Transverse colon (tissue), 4 donors: ENCODE results near the gene EIF5AL1. TPM values are rescaled to one million over a fixed set of nuclear protein-coding genes. Genes with fewer than 3 reads are reported as not detected.

Experiments
- DNase-seq: peaks from one replicate; pipeline ENCODE4 v3.0.0-alpha.2; 2019
- H3K27ac ChIP-seq, 4 donors: fragments of 200-600 bp; sonication (generic); 2 replicates each; pipeline ENCODE4 v1.5.1; 2016 to 2018; ENCODE audit warnings: inconsistent platforms in 4 of 4
- H3K27me3 ChIP-seq: fragments of 200-600 bp; sonication (generic); 2 replicates; pipeline ENCODE4 v1.5.1; 2017; ENCODE audit warnings: inconsistent platforms
- H3K36me3 ChIP-seq, 4 donors: fragments of 200-600 bp; sonication (generic); 2 replicates each; pipeline ENCODE4 v1.5.1; 2017 to 2019; ENCODE audit warnings: inconsistent platforms in 4 of 4
- H3K4me1 ChIP-seq, 4 donors: fragments of 200-600 bp; sonication (generic); 2 replicates each; pipeline ENCODE4 v1.5.1; 2017 to 2020; ENCODE audit warnings: inconsistent platforms in 4 of 4
- H3K4me3 ChIP-seq, 4 donors: fragments of 200-600 bp; sonication (generic); 1 replicate in 1 of 4; 2 replicates in 3 of 4; pipeline versions ENCODE4 v1.5.1 to v1.6.1; 2017 to 2019; ENCODE audit warnings: inconsistent platforms in 4 of 4
- H3K9me3 ChIP-seq, 2 donors: fragments of 200-600 bp; sonication (generic); 2 replicates each; pipeline ENCODE4 v1.5.1; 2017 to 2019; ENCODE audit warnings: inconsistent platforms in 2 of 2
- EP300 ChIP-seq: sonication (generic); formaldehyde crosslinking; IDR thresholded peaks from one replicate; pipeline ENCODE4 v1.6.1; 2017; ENCODE audit warnings: antibody characterized with exemption, low read depth
- POLR2A ChIP-seq: fragments of 450-650 bp; IDR thresholded peaks from one replicate; pipeline ENCODE4 v1.6.1; 2016; ENCODE audit warnings: antibody characterized with exemption, mild to moderate bottlenecking, moderate library complexity
- POLR2AphosphoS5 ChIP-seq, 3 donors: sonication (generic); formaldehyde crosslinking; IDR thresholded peaks; one replicate each; pipeline ENCODE4 v1.6.1; 2016; ENCODE audit warnings: antibody characterized with exemption in 3 of 3
- WGBS, 2 donors: methylation state at CpG; one replicate each; pipeline ENCODE4 v1.1.5; 2018; ENCODE audit warnings: low coverage in 1 of 2; 5-methylcytosine and 5-hydroxymethylcytosine counted together
- in situ Hi-C, 4 donors: fragments of 200-750 bp; cut with MboI; loops; one replicate each; pipeline versions ENCODE4 v1.15.0 to v1.15.1; 2017; ENCODE audit warnings: low sequenced_read_pairs in 3 of 4, low pct_ligation_motif_present in 1 of 4, low pct_unique_long_range_greater_than_20kb in 1 of 4
- intact Hi-C: fragments of 100-400 bp; cut with DNase I; formaldehyde crosslinking; loops from one replicate; pipeline ENCODE4 v1.15.1; 2023; ENCODE audit warnings: low total_unique reads
- total RNA-seq, 4 donors: library from RNA; depleted of rRNA; stranded (reverse); fragments of >200 nt; gene quantifications; one replicate each; pipeline ENCODE4 v1.1.0, GENCODE V29; 2016
- TF ChIP-seq, protein P1 (sequence below), 5 experiments: fragments of 200-600 bp in 3 of 5; fragments of 450-650 bp in 2 of 5; sonication (generic) in 3 of 5; IDR thresholded peaks; 1 replicate in 2 of 5; 2 replicates in 3 of 5; pipeline ENCODE4 v1.5.1; 2016 to 2017; ENCODE audit warnings: antibody characterized with exemption in 5 of 5, inconsistent platforms in 3 of 5, mild to moderate bottlenecking in 2 of 5, moderate library complexity in 1 of 5

The EIF5AL1 gene
- total RNA-seq, 4 donors from 2014 or later = 0.16 to 0.27 TPM; not detected in 2

DNA sequence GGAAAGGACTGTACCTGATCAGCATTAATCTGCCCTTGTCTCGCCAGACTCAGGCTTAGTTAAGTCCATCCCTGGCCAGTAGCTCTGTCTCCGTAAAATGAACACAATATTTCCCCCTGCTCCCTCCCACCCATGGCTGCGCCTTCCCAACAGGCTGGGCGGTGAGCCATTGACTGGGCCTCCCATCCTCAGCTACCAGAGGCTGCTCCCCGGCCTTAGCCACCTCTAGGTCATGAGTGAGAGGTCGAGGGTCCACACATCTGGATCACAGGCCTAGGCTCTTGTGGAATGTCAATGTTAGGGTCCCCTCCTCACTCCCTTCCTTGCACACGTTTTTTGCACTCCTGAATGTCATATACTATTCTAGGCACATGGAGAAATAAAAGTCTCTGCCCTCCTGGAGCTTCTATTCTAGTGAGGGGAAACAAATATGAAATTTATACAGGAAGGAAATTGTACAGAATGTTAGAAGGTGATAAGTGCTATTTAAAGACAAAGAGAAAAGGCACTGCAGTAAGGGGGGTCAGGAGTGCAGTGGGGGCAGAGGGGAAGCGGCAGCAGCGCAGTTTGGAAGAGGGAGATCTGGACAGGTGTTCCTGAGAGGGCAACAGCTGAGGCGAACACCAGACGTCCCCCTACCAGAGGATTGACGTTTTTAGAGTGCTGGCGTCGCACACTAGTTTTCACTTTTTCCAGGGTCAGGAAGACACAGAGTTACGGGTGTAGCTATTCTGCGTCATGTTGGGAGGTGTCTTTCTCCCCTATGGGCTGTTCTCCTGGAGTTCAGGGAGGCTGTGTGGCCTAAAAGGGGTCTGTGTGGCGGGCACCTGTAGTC lies 17.2 kb upstream of the EIF5AL1 start:
- Histone ChIP-seq H3K27ac (no peak overlapping the region), H3K36me3 (no peaks in the 10 kb centered on the region), H3K4me1 (peaks cover 0 to 5% (median 0%) of the 10 kb centered on the region in 4 donors), H3K4me3 (no peak overlapping the region), H3K27me3 (no peaks in the 10 kb centered on the region), H3K9me3 (no peaks in the 10 kb centered on the region)
- in situ Hi-C loops = no loop called here
- DNase-seq = no peak
- TF ChIP-seq, protein P1, sequence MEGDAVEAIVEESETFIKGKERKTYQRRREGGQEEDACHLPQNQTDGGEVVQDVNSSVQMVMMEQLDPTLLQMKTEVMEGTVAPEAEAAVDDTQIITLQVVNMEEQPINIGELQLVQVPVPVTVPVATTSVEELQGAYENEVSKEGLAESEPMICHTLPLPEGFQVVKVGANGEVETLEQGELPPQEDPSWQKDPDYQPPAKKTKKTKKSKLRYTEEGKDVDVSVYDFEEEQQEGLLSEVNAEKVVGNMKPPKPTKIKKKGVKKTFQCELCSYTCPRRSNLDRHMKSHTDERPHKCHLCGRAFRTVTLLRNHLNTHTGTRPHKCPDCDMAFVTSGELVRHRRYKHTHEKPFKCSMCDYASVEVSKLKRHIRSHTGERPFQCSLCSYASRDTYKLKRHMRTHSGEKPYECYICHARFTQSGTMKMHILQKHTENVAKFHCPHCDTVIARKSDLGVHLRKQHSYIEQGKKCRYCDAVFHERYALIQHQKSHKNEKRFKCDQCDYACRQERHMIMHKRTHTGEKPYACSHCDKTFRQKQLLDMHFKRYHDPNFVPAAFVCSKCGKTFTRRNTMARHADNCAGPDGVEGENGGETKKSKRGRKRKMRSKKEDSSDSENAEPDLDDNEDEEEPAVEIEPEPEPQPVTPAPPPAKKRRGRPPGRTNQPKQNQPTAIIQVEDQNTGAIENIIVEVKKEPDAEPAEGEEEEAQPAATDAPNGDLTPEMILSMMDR (IDR thresholded peaks at IDR 0.05) = no peak
- TF ChIP-seq POLR2A = no peak
- intact Hi-C loops = no loop called here
- 54 to 75% methylated on average over 7 to 17 of the region's 17 CpGs for WGBS, 2 donors

DNA sequence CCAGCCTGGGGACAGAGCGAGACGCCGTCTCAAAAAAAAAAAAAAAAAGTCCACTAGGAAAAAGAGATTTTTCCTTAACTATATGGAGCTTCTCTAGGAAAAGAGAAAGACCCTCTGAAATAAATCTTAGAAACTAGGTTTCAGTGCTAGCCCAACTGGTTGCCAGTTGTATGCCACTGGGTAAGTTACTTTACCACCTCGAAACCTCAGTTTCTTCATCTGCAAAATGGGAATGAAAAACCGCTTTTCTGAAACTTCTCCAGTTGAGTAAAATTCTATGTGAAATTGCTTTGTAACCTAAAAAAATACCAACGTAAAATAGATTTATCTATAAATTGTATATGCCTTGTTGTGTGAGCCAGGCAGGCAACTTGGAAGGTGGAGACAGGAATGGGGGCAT lies 16.5 kb upstream of the EIF5AL1 start:
- intact Hi-C loops (no loop called here), in situ Hi-C loops (no loop called here)
- WGBS, 2 donors = 81 to 92% methylated on average over 6 of the region's 6 CpGs

DNA sequence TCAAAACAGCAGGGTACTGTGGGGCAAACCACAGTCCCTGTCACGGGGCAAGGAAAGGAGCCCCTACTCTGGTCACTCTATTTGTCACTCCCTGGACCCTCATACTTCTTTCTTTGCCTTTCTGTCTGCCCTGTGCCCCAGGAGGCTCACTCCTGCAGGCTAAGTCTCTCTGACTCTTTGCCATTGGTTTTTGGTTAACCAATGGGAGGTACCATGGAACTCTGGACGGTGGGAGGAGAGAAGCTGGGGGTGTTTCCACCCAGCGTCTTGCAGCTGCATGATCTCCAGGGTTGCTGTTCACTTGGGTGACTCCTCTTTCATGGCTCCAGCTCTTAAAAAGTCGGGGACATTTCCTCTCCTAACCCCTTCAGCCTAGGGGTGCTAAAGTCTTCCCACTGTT lies 15.4 kb upstream of the EIF5AL1 start:
- H3K27ac ChIP-seq = no peak overlapping the region
- WGBS, 2 donors = 51 to 53% methylated on average over 3 to 4 of the region's 4 CpGs
- H3K36me3 ChIP-seq = no peaks in the 10 kb centered on the region
- no peaks in the 10 kb centered on the region for H3K4me1 ChIP-seq
- H3K27me3 ChIP-seq = no peaks in the 10 kb centered on the region
- DNase-seq = no peak
- in situ Hi-C loops (no loop called here), intact Hi-C loops (no loop called here)
- no peak overlapping the region for H3K4me3 ChIP-seq
- no peaks in the 10 kb centered on the region for H3K9me3 ChIP-seq
- TF ChIP-seq, protein P1 (IDR thresholded peaks at IDR 0.05) = no peak
- no peak for TF ChIP-seq POLR2AphosphoS5 (IDR thresholded peaks at IDR 0.05)
- no peak for TF ChIP-seq POLR2A
- no peak for TF ChIP-seq EP300

More for the DNA sequence above, 16.5 kb upstream of the EIF5AL1 start:
- Histone ChIP-seq H3K9me3 (no peaks in the 10 kb centered on the region), H3K4me3 (no peak overlapping the region), H3K27me3 (no peaks in the 10 kb centered on the region), H3K27ac (no peak overlapping the region), H3K4me1 (no peaks in the 10 kb centered on the region), H3K36me3 (no peaks in the 10 kb centered on the region)
- no peak for TF ChIP-seq POLR2A
- TF ChIP-seq POLR2AphosphoS5 (IDR thresholded peaks at IDR 0.05) = no peak
- TF ChIP-seq, protein P1 (IDR thresholded peaks at IDR 0.05) = no peak
- no peak for DNase-seq

DNA sequence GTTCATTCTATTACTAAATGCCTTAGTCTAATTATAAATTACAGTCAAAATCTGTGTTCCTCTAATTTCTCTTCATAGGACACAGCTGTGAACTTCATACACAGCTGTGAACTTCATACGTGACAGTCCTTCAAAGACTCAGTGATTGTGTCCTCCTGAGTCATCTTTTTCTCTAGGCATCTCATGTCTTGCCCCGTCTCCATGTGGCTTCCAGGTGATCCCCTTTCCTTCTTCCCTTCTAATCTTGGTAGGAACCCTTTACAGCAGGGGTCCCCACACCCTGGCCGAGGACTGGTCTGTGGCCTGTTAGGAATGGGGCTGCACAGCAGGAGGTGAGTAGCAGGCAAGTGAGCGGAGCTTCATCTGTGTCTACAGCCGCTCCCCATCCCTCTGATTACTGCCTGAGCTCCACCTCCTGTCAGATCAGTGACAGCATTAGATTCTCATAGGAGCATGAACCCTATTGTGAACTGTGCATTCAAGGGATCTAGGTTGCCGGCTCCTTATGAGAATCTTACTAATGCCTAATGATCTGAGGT lies 14.0 kb upstream of the EIF5AL1 start:
- no peak overlapping the region for H3K4me3 ChIP-seq
- 84 to 88% methylated on average over 3 to 6 of the region's 6 CpGs for WGBS, 2 donors
- intact Hi-C loops = no loop called here
- no peak for TF ChIP-seq POLR2A
- TF ChIP-seq, protein P1 (IDR thresholded peaks at IDR 0.05) = no peak
- TF ChIP-seq EP300 = no peak
- no peak for TF ChIP-seq POLR2AphosphoS5 (IDR thresholded peaks at IDR 0.05)
- no peaks in the 10 kb centered on the region for H3K36me3 ChIP-seq
- no peaks in the 10 kb centered on the region for H3K27me3 ChIP-seq
- no peak overlapping the region for H3K27ac ChIP-seq
- in situ Hi-C loops = no loop called here
- no peak for DNase-seq
- H3K9me3 ChIP-seq = no peaks in the 10 kb centered on the region
- no peaks in the 10 kb centered on the region for H3K4me1 ChIP-seq
